ENCODE measurements around the gene TM9SF1. TPM values are rescaled to one million over a fixed set of nuclear protein-coding genes. Genes with fewer than 3 reads are reported as not detected.
A peak's percentile ranks its signal among the peaks of the same experiment; 100 is the strongest.

TM9SF1 gene
- total and polyA plus RNA-seq, 2 of the 13 experiments (the other 11 are each of a cell fraction or from before 2014, with no cell fraction given), result 83.2 to 110 TPM

- TF ChIP-seq, protein P1, sequence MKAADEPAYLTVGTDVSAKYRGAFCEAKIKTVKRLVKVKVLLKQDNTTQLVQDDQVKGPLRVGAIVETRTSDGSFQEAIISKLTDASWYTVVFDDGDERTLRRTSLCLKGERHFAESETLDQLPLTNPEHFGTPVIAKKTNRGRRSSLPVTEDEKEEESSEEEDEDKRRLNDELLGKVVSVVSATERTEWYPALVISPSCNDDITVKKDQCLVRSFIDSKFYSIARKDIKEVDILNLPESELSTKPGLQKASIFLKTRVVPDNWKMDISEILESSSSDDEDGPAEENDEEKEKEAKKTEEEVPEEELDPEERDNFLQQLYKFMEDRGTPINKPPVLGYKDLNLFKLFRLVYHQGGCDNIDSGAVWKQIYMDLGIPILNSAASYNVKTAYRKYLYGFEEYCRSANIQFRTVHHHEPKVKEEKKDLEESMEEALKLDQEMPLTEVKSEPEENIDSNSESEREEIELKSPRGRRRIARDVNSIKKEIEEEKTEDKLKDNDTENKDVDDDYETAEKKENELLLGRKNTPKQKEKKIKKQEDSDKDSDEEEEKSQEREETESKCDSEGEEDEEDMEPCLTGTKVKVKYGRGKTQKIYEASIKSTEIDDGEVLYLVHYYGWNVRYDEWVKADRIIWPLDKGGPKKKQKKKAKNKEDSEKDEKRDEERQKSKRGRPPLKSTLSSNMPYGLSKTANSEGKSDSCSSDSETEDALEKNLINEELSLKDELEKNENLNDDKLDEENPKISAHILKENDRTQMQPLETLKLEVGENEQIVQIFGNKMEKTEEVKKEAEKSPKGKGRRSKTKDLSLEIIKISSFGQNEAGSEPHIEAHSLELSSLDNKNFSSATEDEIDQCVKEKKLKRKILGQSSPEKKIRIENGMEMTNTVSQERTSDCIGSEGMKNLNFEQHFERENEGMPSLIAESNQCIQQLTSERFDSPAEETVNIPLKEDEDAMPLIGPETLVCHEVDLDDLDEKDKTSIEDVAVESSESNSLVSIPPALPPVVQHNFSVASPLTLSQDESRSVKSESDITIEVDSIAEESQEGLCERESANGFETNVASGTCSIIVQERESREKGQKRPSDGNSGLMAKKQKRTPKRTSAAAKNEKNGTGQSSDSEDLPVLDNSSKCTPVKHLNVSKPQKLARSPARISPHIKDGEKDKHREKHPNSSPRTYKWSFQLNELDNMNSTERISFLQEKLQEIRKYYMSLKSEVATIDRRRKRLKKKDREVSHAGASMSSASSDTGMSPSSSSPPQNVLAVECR (CRISPR knock-in tag; IDR thresholded peaks at IDR 0.05; ENCODE audit: borderline replicate concordance), result no peak
- TF ChIP-seq ZNF446 (CRISPR knock-in tag; IDR thresholded peaks at IDR 0.05) (no peak), ZNF788 (CRISPR knock-in tag; IDR thresholded peaks at IDR 0.05; ENCODE audit: borderline replicate concordance) (0 out of 2 replicates have a peak, but pooled peaks have one; percentile 25), NR2F1 (CRISPR knock-in tag; IDR thresholded peaks at IDR 0.05) (0 out of 4 replicates have a peak, but pooled peaks of 1 of the 2 experiments have one; percentile 1), SKI (IDR thresholded peaks at IDR 0.05; ENCODE audit: partially characterized antibody) (no peak), SATB2 (CRISPR knock-in tag; IDR thresholded peaks at IDR 0.05) (0 out of 2 replicates have a peak, but pooled peaks have one; percentile 21), CERS6 (CRISPR knock-in tag; IDR thresholded peaks at IDR 0.05) (0 out of 2 replicates have a peak, but pooled peaks have one; percentile 3), PREB (CRISPR knock-in tag; IDR thresholded peaks at IDR 0.05) (peak; percentile 54; the same call in 1 of the 2 replicates), ESRRA (CRISPR knock-in tag; IDR thresholded peaks at IDR 0.05; ENCODE audit: low read depth) (0 out of 2 replicates have a peak, but pooled peaks have one; percentile 19), FOSL1 (CRISPR knock-in tag; IDR thresholded peaks at IDR 0.05; ENCODE audit: borderline replicate concordance) (0 out of 2 replicates have a peak, but pooled peaks have one; percentile 25)
- TF ChIP-seq, protein P2, sequence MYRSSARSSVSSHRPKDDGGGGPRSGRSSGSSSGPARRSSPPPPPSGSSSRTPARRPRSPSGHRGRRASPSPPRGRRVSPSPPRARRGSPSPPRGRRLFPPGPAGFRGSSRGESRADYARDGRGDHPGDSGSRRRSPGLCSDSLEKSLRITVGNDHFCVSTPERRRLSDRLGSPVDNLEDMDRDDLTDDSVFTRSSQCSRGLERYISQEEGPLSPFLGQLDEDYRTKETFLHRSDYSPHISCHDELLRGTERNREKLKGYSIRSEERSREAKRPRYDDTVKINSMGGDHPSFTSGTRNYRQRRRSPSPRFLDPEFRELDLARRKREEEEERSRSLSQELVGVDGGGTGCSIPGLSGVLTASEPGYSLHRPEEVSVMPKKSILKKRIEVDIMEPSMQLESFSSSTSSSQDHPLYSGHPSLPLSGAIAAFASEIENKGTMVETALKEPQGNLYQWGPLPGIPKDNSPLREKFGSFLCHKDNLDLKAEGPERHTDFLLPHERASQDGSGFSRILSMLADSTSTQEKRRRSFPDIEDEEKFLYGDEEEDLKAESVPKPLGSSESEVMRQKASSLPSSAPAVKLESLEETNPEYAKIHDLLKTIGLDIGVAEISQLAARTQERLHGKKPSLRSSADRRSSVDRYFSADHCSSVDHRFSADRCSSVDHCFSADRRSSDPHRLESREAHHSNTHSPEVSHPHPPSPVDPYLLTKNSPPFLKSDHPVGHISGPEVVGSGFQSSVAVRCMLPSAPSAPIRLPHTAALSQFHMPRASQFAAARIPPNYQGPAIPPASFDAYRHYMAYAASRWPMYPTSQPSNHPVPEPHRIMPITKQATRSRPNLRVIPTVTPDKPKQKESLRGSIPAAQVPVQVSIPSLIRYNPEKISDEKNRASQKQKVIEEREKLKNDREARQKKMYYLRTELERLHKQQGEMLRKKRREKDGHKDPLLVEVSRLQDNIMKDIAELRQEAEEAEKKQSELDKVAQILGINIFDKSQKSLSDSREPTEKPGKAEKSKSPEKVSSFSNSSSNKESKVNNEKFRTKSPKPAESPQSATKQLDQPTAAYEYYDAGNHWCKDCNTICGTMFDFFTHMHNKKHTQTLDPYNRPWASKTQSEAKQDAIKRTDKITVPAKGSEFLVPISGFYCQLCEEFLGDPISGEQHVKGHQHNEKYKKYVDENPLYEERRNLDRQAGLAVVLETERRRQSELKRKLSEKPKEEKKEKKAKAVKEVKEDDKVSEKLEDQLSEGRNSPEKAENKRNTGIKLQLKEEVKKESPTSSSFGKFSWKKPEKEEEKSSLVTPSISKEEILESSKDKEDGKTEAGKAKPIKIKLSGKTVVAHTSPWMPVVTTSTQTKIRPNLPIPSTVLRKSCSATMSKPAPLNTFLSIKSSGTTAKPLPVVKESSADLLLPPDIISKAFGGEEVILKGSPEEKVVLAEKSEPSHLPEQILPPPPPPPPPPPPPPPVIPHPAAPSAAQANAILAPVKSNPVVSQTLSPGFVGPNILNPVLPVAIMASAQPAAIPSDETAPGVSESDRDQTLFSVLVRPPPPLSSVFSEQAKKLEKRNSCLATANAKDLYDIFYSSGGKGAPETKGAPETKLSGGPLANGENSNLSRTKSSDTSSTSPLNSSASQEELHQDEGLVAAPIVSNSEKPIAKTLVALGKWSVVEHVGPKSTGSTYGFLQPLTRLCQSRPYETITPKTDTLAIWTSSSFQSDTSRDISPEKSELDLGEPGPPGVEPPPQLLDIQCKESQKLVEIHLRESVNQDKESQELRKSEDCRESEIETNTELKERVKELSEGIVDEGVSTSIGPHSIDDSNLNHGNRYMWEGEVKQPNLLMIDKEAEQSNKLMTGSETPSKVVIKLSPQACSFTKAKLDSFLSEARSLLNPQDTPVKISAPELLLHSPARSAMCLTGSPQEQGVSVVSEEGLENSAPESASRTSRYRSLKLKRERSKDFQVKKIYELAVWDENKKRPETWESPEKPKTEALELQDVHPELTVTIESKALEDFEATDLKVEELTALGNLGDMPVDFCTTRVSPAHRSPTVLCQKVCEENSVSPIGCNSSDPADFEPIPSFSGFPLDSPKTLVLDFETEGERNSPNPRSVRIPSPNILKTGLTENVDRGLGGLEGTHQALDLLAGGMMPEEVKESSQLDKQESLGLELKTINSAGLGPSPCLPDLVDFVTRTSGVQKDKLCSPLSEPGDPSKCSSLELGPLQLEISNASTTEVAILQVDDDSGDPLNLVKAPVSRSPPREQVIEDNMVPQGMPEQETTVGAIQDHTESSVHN (CRISPR knock-in tag; IDR thresholded peaks at IDR 0.05), result 0 out of 2 replicates have a peak, but pooled peaks have one; percentile 13
These were observed 1.1 kb upstream of the TM9SF1 start (continued) for GRCh38 chr14:24196071-24197055.
